NCI-H82 (cell line): ENCODE data around the gene COL9A2.

ENCODE experiments used
- DNase-seq: peaks from one replicate; lab custom pipeline; 2025; lab: John Stamatoyannopoulos, UW

COL9A2 gene

GRCh38 chr1:40303051-40303771 is 13.9 kb downstream of the COL9A2 start:
- peak; percentile 43 for DNase-seq

GRCh38 chr1:40302475-40302874 is 14.6 kb downstream of the COL9A2 start:
- DNase-seq = no peak

- DNase-seq = no peak
Measured at GRCh38 chr1:40301541-40302299, 15.4 kb downstream of the COL9A2 start.

GRCh38 chr1:40301066-40301465 is 16.0 kb downstream of the COL9A2 start:
- DNase-seq = no peak

GRCh38 chr1:40300651-40301050 is 16.4 kb downstream of the COL9A2 start:
- DNase-seq = no peak

- DNase-seq = no peak
Measured at GRCh38 chr1:40300249-40300567, 16.9 kb downstream of the COL9A2 start.

- DNase-seq = no peak
Measured at GRCh38 chr1:40299366-40300248, 17.5 kb downstream of the COL9A2 start.

- no peak for DNase-seq
Measured at GRCh38 chr1:40291293-40291692, 25.8 kb downstream of the COL9A2 start.

GRCh38 chr1:40281853-40282252 is 35.2 kb downstream of the COL9A2 start:
- no peak for DNase-seq

- DNase-seq = no peak
Measured at GRCh38 chr1:40276122-40276521, 41.0 kb downstream of the COL9A2 start.

- no peak for DNase-seq
Measured at GRCh38 chr1:40274331-40274730, 42.8 kb downstream of the COL9A2 start.

GRCh38 chr1:40273547-40274166 is 43.4 kb downstream of the COL9A2 start:
- DNase-seq = no peak

GRCh38 chr1:40272653-40273213 is 44.4 kb downstream of the COL9A2 start:
- DNase-seq = no peak

- DNase-seq = no peak
Measured at GRCh38 chr1:40270152-40270834, 46.8 kb downstream of the COL9A2 start.

GRCh38 chr1:40268211-40268610 is 48.9 kb downstream of the COL9A2 start:
- DNase-seq = no peak

GRCh38 chr1:40267767-40268187 is 49.3 kb downstream of the COL9A2 start:
- no peak for DNase-seq

GRCh38 chr1:40266786-40267535 is 50.1 kb downstream of the COL9A2 start:
- DNase-seq = no peak

- no peak for DNase-seq
Measured at GRCh38 chr1:40265919-40266318, 51.2 kb downstream of the COL9A2 start.

GRCh38 chr1:40265298-40265697 is 51.8 kb downstream of the COL9A2 start:
- no peak for DNase-seq

GRCh38 chr1:40264354-40264781 is 52.7 kb downstream of the COL9A2 start:
- no peak for DNase-seq

GRCh38 chr1:40258445-40258769 is 58.7 kb downstream of the COL9A2 start:
- DNase-seq = peak; percentile 74
